ENCODE results near the gene LUC7L2. TPM values are rescaled to one million over a fixed set of nuclear protein-coding genes. Genes with fewer than 3 reads are reported as not detected.
A peak's percentile ranks its signal among the peaks of the same experiment; 100 is the strongest.
"Not testable (repeated sequence)": the region's sequence is repeated elsewhere in the genome, so short reads cannot be mapped to it uniquely, and the experiment has no call there.

Gene LUC7L2
- total RNA-seq, 1 donor from 2014 or later: 45.2 TPM

DNA sequence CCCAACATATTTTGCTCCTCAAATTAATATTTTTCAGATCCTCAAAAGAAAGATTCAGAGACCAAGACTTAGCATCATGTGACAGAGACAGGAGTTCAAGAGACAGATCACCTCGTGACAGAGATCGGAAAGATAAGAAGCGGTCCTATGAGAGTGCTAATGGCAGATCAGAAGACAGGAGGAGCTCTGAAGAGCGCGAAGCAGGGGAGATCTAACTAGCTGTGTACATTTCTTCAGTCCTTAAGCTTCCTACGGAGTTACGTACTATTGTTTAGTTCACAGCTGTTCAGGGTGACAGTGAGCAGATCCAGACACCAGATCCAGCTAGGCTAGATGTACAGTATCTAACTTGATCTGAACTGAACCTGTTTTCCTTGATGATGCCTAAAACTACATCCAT is 62.4 kb downstream of the LUC7L2 start:
- TF ChIP-seq, protein P1, sequence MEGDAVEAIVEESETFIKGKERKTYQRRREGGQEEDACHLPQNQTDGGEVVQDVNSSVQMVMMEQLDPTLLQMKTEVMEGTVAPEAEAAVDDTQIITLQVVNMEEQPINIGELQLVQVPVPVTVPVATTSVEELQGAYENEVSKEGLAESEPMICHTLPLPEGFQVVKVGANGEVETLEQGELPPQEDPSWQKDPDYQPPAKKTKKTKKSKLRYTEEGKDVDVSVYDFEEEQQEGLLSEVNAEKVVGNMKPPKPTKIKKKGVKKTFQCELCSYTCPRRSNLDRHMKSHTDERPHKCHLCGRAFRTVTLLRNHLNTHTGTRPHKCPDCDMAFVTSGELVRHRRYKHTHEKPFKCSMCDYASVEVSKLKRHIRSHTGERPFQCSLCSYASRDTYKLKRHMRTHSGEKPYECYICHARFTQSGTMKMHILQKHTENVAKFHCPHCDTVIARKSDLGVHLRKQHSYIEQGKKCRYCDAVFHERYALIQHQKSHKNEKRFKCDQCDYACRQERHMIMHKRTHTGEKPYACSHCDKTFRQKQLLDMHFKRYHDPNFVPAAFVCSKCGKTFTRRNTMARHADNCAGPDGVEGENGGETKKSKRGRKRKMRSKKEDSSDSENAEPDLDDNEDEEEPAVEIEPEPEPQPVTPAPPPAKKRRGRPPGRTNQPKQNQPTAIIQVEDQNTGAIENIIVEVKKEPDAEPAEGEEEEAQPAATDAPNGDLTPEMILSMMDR (IDR thresholded peaks at IDR 0.05; ENCODE audit: borderline replicate concordance): no peak
- Histone ChIP-seq H3K36me3 (peaks cover 65% of the 10 kb centered on the region), H3K4me1 (peaks cover 22% of the 10 kb centered on the region), H3K27ac (replicated peaks) (peak overlapping the region; percentile 10), H3K4me3 (no peak overlapping the region), H3K27me3 (ENCODE audit: low read depth) (no peaks in the 10 kb centered on the region), H3K9me3 (replicated peaks) (no peaks in the 10 kb centered on the region)
- intact Hi-C loops (cut with micrococcal nuclease): no loop called here
- no peak for DNase-seq

DNA sequence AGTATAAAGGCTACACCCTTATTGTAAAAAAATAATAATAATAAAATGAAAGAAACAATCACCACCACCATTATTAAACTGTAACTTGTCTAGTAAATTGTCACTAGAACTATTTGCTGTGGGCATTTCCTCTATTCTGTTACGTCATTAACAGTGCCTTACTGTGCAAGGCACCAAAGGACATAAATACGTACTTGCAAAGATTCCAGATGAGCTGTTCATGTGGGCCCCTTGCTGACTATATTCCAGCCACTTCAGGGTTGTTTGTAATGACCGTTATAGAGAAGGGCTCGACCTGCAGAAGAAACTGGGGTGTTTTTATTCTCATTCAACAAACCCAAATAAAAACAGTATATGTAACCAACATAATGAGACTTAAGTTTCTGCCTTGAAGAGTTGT is 63.4 kb downstream of the LUC7L2 start:
- Histone ChIP-seq H3K36me3 (peaks cover 60% of the 10 kb centered on the region), H3K27me3 (ENCODE audit: low read depth) (no peaks in the 10 kb centered on the region), H3K4me1 (peaks cover 23% of the 10 kb centered on the region), H3K9me3 (replicated peaks) (no peaks in the 10 kb centered on the region), H3K27ac (replicated peaks) (no peak overlapping the region), H3K4me3 (no peak overlapping the region)
- intact Hi-C loops (cut with micrococcal nuclease): no loop called here
- TF ChIP-seq, protein P1 (IDR thresholded peaks at IDR 0.05; ENCODE audit: borderline replicate concordance): no peak
- no peak for DNase-seq

DNA sequence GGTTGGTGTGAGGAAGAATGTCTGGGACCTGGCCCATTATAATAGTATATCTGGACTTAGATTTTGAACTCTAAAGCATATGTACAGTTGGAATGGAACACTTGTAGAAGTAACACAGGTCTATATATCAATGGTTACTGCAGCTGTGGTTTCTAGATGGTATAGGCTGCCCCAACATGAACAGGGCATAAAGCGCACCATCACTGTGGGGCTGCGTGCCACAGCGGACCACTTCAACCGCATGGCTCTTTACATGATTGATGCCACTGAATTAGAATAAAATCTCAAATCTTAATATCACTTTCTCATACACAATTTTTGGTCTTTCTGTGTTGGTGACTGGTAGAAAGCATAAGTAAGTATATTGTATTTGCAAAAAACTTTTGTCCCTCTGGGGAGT is 64.3 kb downstream of the LUC7L2 start:
- no peaks in the 10 kb centered on the region for H3K27me3 ChIP-seq (ENCODE audit: low read depth)
- peaks cover 23% of the 10 kb centered on the region for H3K4me1 ChIP-seq
- no peak overlapping the region for H3K4me3 ChIP-seq
- intact Hi-C loops (cut with micrococcal nuclease): no loop called here
- H3K36me3 ChIP-seq: peaks cover 54% of the 10 kb centered on the region
- no peak for DNase-seq
- TF ChIP-seq, protein P1 (IDR thresholded peaks at IDR 0.05; ENCODE audit: borderline replicate concordance): no peak
- H3K9me3 ChIP-seq (replicated peaks): no peaks in the 10 kb centered on the region
- H3K27ac ChIP-seq (replicated peaks): no peak overlapping the region

DNA sequence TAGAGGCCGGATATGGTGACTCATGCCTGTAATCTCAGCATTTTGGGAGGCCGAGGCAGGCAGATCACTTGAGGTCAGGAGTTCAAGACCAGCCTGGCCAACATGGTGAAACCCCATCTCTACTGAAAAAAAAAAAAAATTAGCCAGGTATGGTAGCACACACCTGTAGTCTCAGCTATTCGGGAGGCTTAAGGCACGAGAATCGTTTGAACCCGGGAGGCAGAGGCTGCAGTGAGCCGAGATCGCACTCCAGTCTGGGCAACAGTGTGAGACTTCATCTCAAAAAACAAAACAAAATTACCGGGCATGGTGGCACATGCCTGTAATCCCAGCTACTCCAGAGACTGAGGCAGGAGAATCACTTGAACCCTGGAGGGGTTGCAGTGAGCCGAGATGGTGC is 66.0 kb downstream of the LUC7L2 start:
- DNase-seq; H3K27ac ChIP-seq (replicated peaks); intact Hi-C loops (cut with micrococcal nuclease); H3K9me3 ChIP-seq (replicated peaks); H3K4me3 ChIP-seq; H3K27me3 ChIP-seq (ENCODE audit: low read depth): not testable (repeated sequence)
- peaks cover 23% of the 10 kb centered on the region for H3K4me1 ChIP-seq
- H3K36me3 ChIP-seq: peaks cover 41% of the 10 kb centered on the region

DNA sequence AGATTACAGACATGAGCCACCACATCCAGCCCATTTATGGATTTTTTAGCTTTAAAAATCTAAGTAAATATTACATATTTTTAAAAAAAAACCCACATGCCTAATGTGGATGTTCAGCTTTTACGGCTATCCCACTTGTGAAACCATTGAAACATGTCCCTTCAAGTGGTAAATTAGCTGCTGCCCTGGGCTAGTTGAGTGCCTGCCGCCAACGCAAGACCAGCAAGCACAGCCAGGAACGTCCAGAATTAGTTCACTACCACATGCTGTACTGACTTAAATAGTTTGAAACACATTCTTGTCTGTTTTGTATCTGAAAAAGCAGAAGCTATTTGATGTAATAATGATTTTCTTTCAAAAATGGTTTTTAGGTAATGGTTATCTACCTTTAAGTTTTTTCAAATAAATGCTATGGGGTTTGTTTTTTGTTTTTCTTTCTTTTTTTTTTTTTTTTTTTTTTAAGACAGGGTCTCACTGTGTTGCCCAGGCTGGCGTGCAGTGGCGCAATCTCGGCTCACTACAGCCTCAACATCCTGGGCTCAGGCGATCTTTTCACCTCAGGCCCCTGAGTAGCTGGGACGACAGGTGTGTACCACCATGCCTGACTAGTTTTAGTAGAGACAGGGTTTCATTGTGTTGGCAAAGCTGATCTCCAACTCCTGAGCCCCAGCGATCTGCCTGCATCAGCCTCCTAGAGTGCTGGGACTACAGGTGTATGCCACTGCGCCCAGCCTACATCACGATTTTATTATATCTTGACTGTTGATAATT is 66.7 kb downstream of the LUC7L2 start:
- Histone ChIP-seq H3K27ac (replicated peaks) (peak overlapping the region; percentile 60), H3K9me3 (replicated peaks) (no peaks in the 10 kb centered on the region), H3K27me3 (ENCODE audit: low read depth) (no peaks in the 10 kb centered on the region), H3K4me3 (no peak overlapping the region), H3K36me3 (peaks cover 36% of the 10 kb centered on the region), H3K4me1 (peaks cover 23% of the 10 kb centered on the region)
- peak; percentile 24 for DNase-seq
- TF ChIP-seq, protein P1 (IDR thresholded peaks at IDR 0.05; ENCODE audit: borderline replicate concordance): no peak
- intact Hi-C loops (cut with micrococcal nuclease): no loop called here

DNA sequence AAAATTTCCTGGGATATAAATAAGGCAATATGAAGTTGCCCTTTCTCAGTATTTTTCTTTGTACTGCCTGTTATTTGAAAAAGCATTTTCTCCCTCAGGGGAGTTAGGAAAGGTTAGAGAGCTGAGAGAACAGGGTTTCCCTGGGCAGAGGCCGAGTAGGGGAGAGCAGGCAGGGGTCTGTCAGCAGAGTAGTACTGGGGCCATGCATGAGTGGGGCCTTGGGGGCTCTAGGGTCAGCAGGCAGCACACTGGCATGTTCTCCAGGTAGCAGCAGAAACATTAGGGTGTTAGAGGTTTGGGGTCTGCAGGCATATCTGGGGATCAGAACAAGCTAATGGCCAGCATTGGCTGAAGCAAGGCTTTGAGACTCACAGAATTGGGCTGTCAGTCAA is 67.3 kb downstream of the LUC7L2 start:
- intact Hi-C loops (cut with micrococcal nuclease): no loop called here
- TF ChIP-seq, protein P1 (IDR thresholded peaks at IDR 0.05; ENCODE audit: borderline replicate concordance): no peak
- H3K9me3 ChIP-seq (replicated peaks): no peaks in the 10 kb centered on the region
- H3K36me3 ChIP-seq: peaks cover 35% of the 10 kb centered on the region
- DNase-seq: no peak
- H3K4me3 ChIP-seq: no peak overlapping the region
- H3K27ac ChIP-seq (replicated peaks): peak overlapping the region; percentile 60
- H3K4me1 ChIP-seq: peaks cover 23% of the 10 kb centered on the region
- no peaks in the 10 kb centered on the region for H3K27me3 ChIP-seq (ENCODE audit: low read depth)
